H1 (cell line): ENCODE results near the gene ATPAF1. TPM values are rescaled to one million over a fixed set of nuclear protein-coding genes. Genes with fewer than 3 reads are reported as not detected.

ENCODE experiments used
- CTCF ChIA-PET: fragments of 300-600 bp; sonication (Branson Sonifier 250); formaldehyde crosslinking; loops from one replicate; lab custom pipeline; 2021; ENCODE audit not compliant: partially characterized antibody; lab: Charles Lee
- POLR2A ChIA-PET: fragments of 300-600 bp; sonication (Branson Sonifier 250); formaldehyde crosslinking; loops from one replicate; lab custom pipeline; 2021; ENCODE audit warnings: inconsistent platforms; ENCODE audit not compliant: partially characterized antibody; lab: Charles Lee
- DNase-seq, 2 experiments: peaks; one replicate each; pipeline versions ENCODE4 v3.0.0 to v3.0.0-alpha.2; 2010 to 2022; ENCODE audit warnings: low spot score in 2 of 2, low read depth in 1 of 2, mixed read lengths in 1 of 2
- FAIRE-seq: peaks from 2 replicates; lab custom pipeline; 2011; peaks lifted over from hg19 to GRCh38; lab: Jason Lieb, UNC
- H2AFZ ChIP-seq: 2 replicates; pipeline ENCODE4 v1.8.1; 2012; ENCODE audit warnings: low read length, inconsistent platforms
- H2AK5ac ChIP-seq: 2 replicates; pipeline ENCODE4 v1.6.1; 2013; ENCODE audit warnings: low read depth, low read length
- H2BK120ac ChIP-seq: replicated peaks from 2 replicates; pipeline ENCODE3; 2013; ENCODE audit warnings: low read depth, low read length, inconsistent platforms
- H2BK12ac ChIP-seq: 2 replicates; pipeline ENCODE4 v1.6.1; 2013; ENCODE audit warnings: low read depth, low read length
- H2BK15ac ChIP-seq: 2 replicates; pipeline ENCODE4 v1.6.1; 2013; ENCODE audit warnings: low read length
- H2BK20ac ChIP-seq: 2 replicates; pipeline ENCODE4 v1.6.1; 2013; ENCODE audit warnings: low read length
- H2BK5ac ChIP-seq: 2 replicates; pipeline ENCODE4 v1.6.1; 2013; ENCODE audit warnings: low read depth, low read length
- H3K14ac ChIP-seq: 2 replicates; pipeline ENCODE4 v1.6.1; 2013; ENCODE audit warnings: inconsistent platforms; ENCODE audit not compliant: insufficient read length
- H3K18ac ChIP-seq: 2 replicates; pipeline ENCODE4 v1.6.1; 2013; ENCODE audit warnings: low read length; ENCODE audit errors: extremely low read depth
- H3K23ac ChIP-seq: 2 replicates; pipeline ENCODE4 v1.6.1; 2013; ENCODE audit warnings: inconsistent platforms; ENCODE audit not compliant: insufficient read length
- H3K23me2 ChIP-seq: 2 replicates; pipeline ENCODE4 v1.6.1; 2013; ENCODE audit warnings: low read depth, low read length
- H3K27ac ChIP-seq: 2 replicates; pipeline ENCODE4 v1.6.1; 2011; ENCODE audit warnings: low read depth, low read length, inconsistent platforms
- H3K27me3 ChIP-seq, 4 experiments: replicated peaks in 1 of 4; 1 replicate in 1 of 4; 2 replicates in 3 of 4; pipeline versions ENCODE4 v1.6.1 to v1.8.1; 2011 to 2013; ENCODE audit warnings: low read length in 3 of 4, mild to moderate bottlenecking in 3 of 4, inconsistent platforms in 2 of 4, mixed read lengths in 2 of 4, moderate library complexity in 1 of 4; ENCODE audit not compliant: control insufficient read depth in 3 of 4, insufficient read depth in 3 of 4; ENCODE audit errors: extremely low read depth in 1 of 4
- H3K36me3 ChIP-seq, 4 experiments: 2 replicates each; pipeline versions ENCODE4 v1.6.1 to v1.8.1; 2011 to 2013; ENCODE audit warnings: mild to moderate bottlenecking in 4 of 4, low read length in 3 of 4, moderate library complexity in 2 of 4, control low read depth in 1 of 4, inconsistent platforms in 1 of 4; ENCODE audit not compliant: insufficient read depth in 4 of 4, control insufficient read depth in 2 of 4
- H3K4ac ChIP-seq: replicated peaks from 2 replicates; pipeline ENCODE3; 2013; ENCODE audit warnings: low read length, low read depth, mixed read lengths, inconsistent platforms; ENCODE audit not compliant: insufficient read length
- H3K4me1 ChIP-seq, 4 experiments: replicated peaks in 1 of 4; 1 replicate in 1 of 4; 2 replicates in 3 of 4; pipeline versions ENCODE4 v1.6.1 to v1.8.1; 2011 to 2013; ENCODE audit warnings: low read length in 3 of 4, inconsistent platforms in 2 of 4, mixed read lengths in 1 of 4; ENCODE audit not compliant: insufficient read depth in 4 of 4, control insufficient read depth in 3 of 4
- H3K4me2 ChIP-seq, 2 experiments: 2 replicates each; pipeline versions ENCODE4 v1.6.1 to v1.8.1; 2011 to 2013; ENCODE audit warnings: low read depth in 2 of 2, low read length in 2 of 2, control low read depth in 1 of 2, inconsistent platforms in 1 of 2, mild to moderate bottlenecking in 1 of 2; ENCODE audit not compliant: insufficient read depth in 1 of 2
- H3K4me3 ChIP-seq, 4 experiments: fragments of 200-600, 300-600 bp in 1 of 4; sonication (generic), shearing (Covaris generic), sonication (Bioruptor Twin) in 1 of 4; 2 replicates each; pipeline versions ENCODE4 v1.5.1 to v1.8.1; 2011 to 2016; ENCODE audit warnings: low read length in 4 of 4, low read depth in 3 of 4, control low read depth in 2 of 4, inconsistent platforms in 2 of 4, mild to moderate bottlenecking in 2 of 4, mixed read lengths in 1 of 4, moderate library complexity in 1 of 4; ENCODE audit not compliant: insufficient read depth in 2 of 4; ENCODE audit errors: extremely low read depth in 1 of 4
- H3K56ac ChIP-seq: replicated peaks from 2 replicates; pipeline ENCODE3; 2013; ENCODE audit warnings: low read depth, mild to moderate bottlenecking, mixed read lengths, low read length, inconsistent platforms; ENCODE audit not compliant: insufficient read length
- H3K79me1 ChIP-seq: 2 replicates; pipeline ENCODE4 v1.6.1; 2013; ENCODE audit warnings: low read depth, low read length, control low read depth
- H3K79me2 ChIP-seq, 2 experiments: 2 replicates each; pipeline versions ENCODE4 v1.6.1 to v1.8.1; 2012 to 2013; ENCODE audit warnings: low read length in 2 of 2, mild to moderate bottlenecking in 2 of 2, inconsistent platforms in 1 of 2; ENCODE audit not compliant: insufficient read depth in 2 of 2, control insufficient read depth in 1 of 2
- H3K9ac ChIP-seq, 4 experiments: replicated peaks in 1 of 4; 1 replicate in 1 of 4; 2 replicates in 3 of 4; pipeline versions ENCODE4 v1.6.1 to v1.8.1; 2011 to 2013; ENCODE audit warnings: low read depth in 3 of 4, low read length in 3 of 4, control low read depth in 2 of 4, mild to moderate bottlenecking in 2 of 4, moderate library complexity in 2 of 4, inconsistent platforms in 1 of 4; ENCODE audit errors: extremely low read depth in 1 of 4
- H3K9me3 ChIP-seq, 2 experiments: 2 replicates each; pipeline versions ENCODE4 v1.6.1 to v1.8.1; 2012 to 2013; ENCODE audit warnings: mild to moderate bottlenecking in 2 of 2, moderate library complexity in 2 of 2, control low read depth in 1 of 2, inconsistent platforms in 1 of 2, low read depth in 1 of 2, low read length in 1 of 2, mixed read lengths in 1 of 2; ENCODE audit not compliant: insufficient read depth in 2 of 2
- H4K20me1 ChIP-seq, 2 experiments: replicated peaks in 1 of 2; 2 replicates each; pipeline versions ENCODE3 to v1.8.1; 2011 to 2013; ENCODE audit warnings: inconsistent platforms in 2 of 2, low read length in 2 of 2, mild to moderate bottlenecking in 1 of 2; ENCODE audit not compliant: insufficient read depth in 2 of 2, control insufficient read depth in 1 of 2
- H4K5ac ChIP-seq: 2 replicates; pipeline ENCODE4 v1.6.1; 2013; ENCODE audit warnings: low read length, low read depth, mixed read lengths, inconsistent platforms; ENCODE audit not compliant: insufficient read length
- H4K8ac ChIP-seq: 2 replicates; pipeline ENCODE4 v1.8.0; 2013; ENCODE audit warnings: mild to moderate bottlenecking, moderate library complexity, low read length, inconsistent platforms; ENCODE audit not compliant: insufficient read depth; ENCODE audit errors: extremely low read depth
- H4K91ac ChIP-seq: replicated peaks from 2 replicates; pipeline ENCODE3; 2013; ENCODE audit warnings: low read length, mixed read lengths, inconsistent platforms; ENCODE audit not compliant: insufficient read length
- CBX8 ChIP-seq: fragments of 300-800, 300-1000 bp; sonication (generic); IDR thresholded peaks from 2 replicates; pipeline ENCODE4 v1.7.1; 2016; ENCODE audit warnings: low read depth, low read length, borderline replicate concordance
- CEBPB ChIP-seq: IDR thresholded peaks from 2 replicates; pipeline ENCODE4 v1.6.1; 2012; ENCODE audit warnings: low read depth, low read length
- CHD2 ChIP-seq: IDR thresholded peaks from 2 replicates; pipeline ENCODE4 v1.6.1; 2012; ENCODE audit warnings: low read length, improper control_type of control experiment
- CTCF ChIP-seq, 3 experiments: IDR thresholded peaks; 1 replicate in 2 of 3; 2 replicates in 1 of 3; pipeline versions ENCODE4 v1.5.1 to v1.6.1; 2011; ENCODE audit warnings: low read length in 3 of 3, mild to moderate bottlenecking in 3 of 3, inconsistent platforms in 2 of 3, low read depth in 1 of 3, moderate library complexity in 1 of 3; ENCODE audit not compliant: insufficient read depth in 1 of 3; ENCODE audit errors: control extremely low read depth in 1 of 3
- EGR1 ChIP-seq: IDR thresholded peaks from 2 replicates; pipeline ENCODE4 v1.6.1; 2011; ENCODE audit warnings: low read depth, low read length, borderline replicate concordance
- GTF2F1 ChIP-seq: IDR thresholded peaks from 2 replicates; pipeline ENCODE4 v1.6.1; 2012; ENCODE audit warnings: low read depth, low read length, improper control_type of control experiment, borderline replicate concordance
- JUN ChIP-seq: IDR thresholded peaks from 2 replicates; pipeline ENCODE4 v1.6.1; 2011; ENCODE audit warnings: low read depth, mild to moderate bottlenecking, improper control_type of control experiment, low read length
- MAFK ChIP-seq: IDR thresholded peaks from 2 replicates; pipeline ENCODE4 v1.6.1; 2012; ENCODE audit warnings: low read depth, mild to moderate bottlenecking, improper control_type of control experiment, low read length
- NRF1 ChIP-seq: IDR thresholded peaks from 2 replicates; pipeline ENCODE4 v1.6.1; 2011; ENCODE audit warnings: mild to moderate bottlenecking, low read depth, low read length, improper control_type of control experiment
- POU5F1 ChIP-seq: IDR thresholded peaks from 2 replicates; pipeline ENCODE4 v1.6.1; 2011; ENCODE audit warnings: low read depth, mild to moderate bottlenecking, low read length, moderate library complexity
- WGBS, 2 experiments: shearing (Covaris generic) in 1 of 2; methylation state at CpG; one replicate each; pipeline versions ENCODE4 v1.1.6 to v1.1.7; 2013 to 2015; ENCODE audit warnings: low lambda C conversion rate in 2 of 2, mixed read lengths in 2 of 2, inconsistent platforms in 1 of 2, low coverage in 1 of 2, missing lambda C conversion rate in 1 of 2; ENCODE audit not compliant: insufficient replicate concordance in 2 of 2, insufficient coverage in 1 of 2, insufficient read length in 1 of 2; ENCODE audit errors: extremely low coverage in 1 of 2, missing lambda C conversion rate in 1 of 2; 5-methylcytosine and 5-hydroxymethylcytosine counted together
- polyA plus RNA-seq, 7 experiments: library from polyadenylated mRNA; depleted of rRNA in 3 of 7; stranded (reverse) in 5 of 7; unstranded in 2 of 7; fragments of >200 nt in 5 of 7; fragments of 200-250 nt in 2 of 7; gene quantifications; 1 replicate in 5 of 7; 2 replicates in 1 of 7; 4 replicates in 1 of 7; pipeline versions ENCODE4 v1.2.1 to v1.2.3, GENCODE V29; 2011 to 2013; ENCODE audit warnings: missing spikeins in 2 of 7, mixed read lengths in 2 of 7
- total RNA-seq: library from RNA; stranded (reverse); fragmentation: NEBNext Ultra II Directional; extraction: Animal tissue kit (Norgen Biotek cat#: 25700); gene quantifications from 2 replicates; pipeline ENCODE4 v1.2.1, GENCODE V29; 2021

Gene ATPAF1
- total and polyA plus RNA-seq, 2 of the 8 experiments (the other 6 are each of a cell fraction or from before 2014, with no cell fraction given): 46.7 to 55.9 TPM

- Histone ChIP-seq H3K36me3 (no peaks in the 10 kb centered on the region; a peak in 1 of 8 replicates), H2AK5ac (0 out of 2 replicates have a peak overlapping the region, but pooled peaks have one; percentile 47), H4K20me1 (peaks cover 0 to 3% of the 10 kb centered on the region in 2 experiments), H2BK120ac (no peak overlapping the region), H4K91ac (no peak overlapping the region), H3K4me1 (peaks cover 0 to 8% (median 4%) of the 10 kb centered on the region in 4 experiments; a peak in 5 of 7 replicates), H2BK12ac (no peak overlapping the region), H4K8ac (no peak overlapping the region), H3K4me3 (no peak overlapping the region), H2BK15ac (no peak overlapping the region), H3K23ac (no peak overlapping the region), H2BK5ac (no peak overlapping the region), H2AFZ (no peak overlapping the region), H3K27me3 (0 out of 7 replicates have a peak, but pooled peaks cover 0 to 2% (median 0%) of the 10 kb centered on the region in 4 experiments), H3K9ac (no peak overlapping the region), H3K23me2 (peaks cover 6% of the 10 kb centered on the region; the same call in 1 of the 2 replicates), H3K79me2 (no peaks in the 10 kb centered on the region), H3K9me3 (no peaks in the 10 kb centered on the region), H3K56ac (no peak overlapping the region), H3K27ac (no peak overlapping the region), H3K79me1 (no peaks in the 10 kb centered on the region), H3K4me2 (no peak overlapping the region), H2BK20ac (no peak overlapping the region), H3K14ac (no peak overlapping the region), H4K5ac (no peak overlapping the region), H3K18ac (no peak overlapping the region), H3K4ac (no peak overlapping the region)
- ChIA-PET CTCF (interaction anchor here (1.0 to 10.7 kb wide), 8 partner anchors 13 to 160 kb away, joined by 3 to 126 read pairs (median 6); partner anchors contain the start of gene MOB3C), POLR2A (interaction anchor here (0.9 to 2.3 kb wide), 2 partner anchors 10 to 11 kb away, joined by 4 to 8 read pairs; partner anchors contain the start of gene MOB3C)
- DNase-seq (no peak), FAIRE-seq (no peak)
- 89% methylated on average over 2 of the region's 2 CpGs; no CpG with 5 or more reads in 1 of the 2 experiments for WGBS, 2 experiments
- TF ChIP-seq NRF1 (no peak), CEBPB (no peak), CHD2 (no peak), EGR1 (no peak), CTCF (IDR thresholded peaks at IDR 0.05; ENCODE audit: control extremely low read depth in 1 of 3, insufficient read depth in 1 of 3, low read depth in 1 of 3, low read length in 3 of 3) (no peak), GTF2F1 (no peak), MAFK (no peak), CBX8 (no peak), POU5F1 (no peak), JUN (no peak)
These were observed 61.8 kb downstream of the ATPAF1 start for GRCh38 chr1:46606255-46606965.
